A549 (cell line): ENCODE measurements around the gene HLCS.

Experiments used
- CTCF ChIP-seq: fragments of >200 bp; sonication (Bioruptor Twin); formaldehyde crosslinking; IDR thresholded peaks from 3 replicates; pipeline ENCODE4 v1.5.1; 2016
- EP300 ChIP-seq, 2 experiments: fragments of >200 bp; sonication (Bioruptor Twin); formaldehyde crosslinking; IDR thresholded peaks; 2 replicates in 1 of 2; 3 replicates in 1 of 2; pipeline ENCODE4 v1.6.1; 2016 to 2017
- FOSL2 ChIP-seq, 2 experiments: fragments of 450-650 bp in 1 of 2; fragments of >200 bp in 1 of 2; sonication (Bioruptor Twin) in 1 of 2; formaldehyde crosslinking; IDR thresholded peaks; 2 replicates each; pipeline versions ENCODE4 v1.5.0 to v1.6.1; 2016 to 2020; ENCODE audit warnings: mild to moderate bottlenecking in 1 of 2, moderate library complexity in 1 of 2
- GATA3 ChIP-seq: IDR thresholded peaks from 2 replicates; pipeline ENCODE4 v1.6.1; 2012; ENCODE audit warnings: borderline replicate concordance
- KDM5A ChIP-seq: fragments of 200-600 bp; sonication (generic); IDR thresholded peaks from 2 replicates; pipeline ENCODE4 v1.6.1; 2016; ENCODE audit warnings: antibody characterized with exemption, mild to moderate bottlenecking
- MYC ChIP-seq: IDR thresholded peaks from 2 replicates; pipeline ENCODE4 v1.6.1; 2012; ENCODE audit warnings: mild to moderate bottlenecking, inconsistent platforms, low read length, improper control_type of control experiment, borderline replicate concordance
- POLR2A ChIP-seq: IDR thresholded peaks from 2 replicates; pipeline ENCODE4 v1.6.1; 2012; ENCODE audit warnings: mild to moderate bottlenecking, low read length
- RAD21 ChIP-seq, 2 experiments: fragments of >200 bp in 1 of 2; sonication (Bioruptor Twin) in 1 of 2; formaldehyde crosslinking in 1 of 2; IDR thresholded peaks in 1 of 2; conservative IDR thresholded peaks in 1 of 2; 2 replicates in 1 of 2; 3 replicates in 1 of 2; pipeline ENCODE4 v1.6.1; 2012 to 2018; ENCODE audit warnings: inconsistent platforms in 1 of 2
- RFX5 ChIP-seq: fragments of 450-650 bp; IDR thresholded peaks from 2 replicates; pipeline ENCODE4 v1.7.1; 2014; ENCODE audit warnings: antibody characterized with exemption, mild to moderate bottlenecking, moderate library complexity
- TF ChIP-seq, protein P1 (sequence below): fragments of 150-350 bp; IDR thresholded peaks from 2 replicates; pipeline ENCODE4 v1.6.1; 2014; ENCODE audit warnings: low read depth, mild to moderate bottlenecking, low read length

GRCh38 chr21:36784947-36785346 lies 181.5 kb downstream of the HLCS start:
- TF ChIP-seq KDM5A = no peak
- no peak for TF ChIP-seq GATA3
- no peak for TF ChIP-seq CTCF
- no peak for TF ChIP-seq EP300 (IDR thresholded peaks at IDR 0.05)
- no peak for TF ChIP-seq MYC
- TF ChIP-seq, protein P1, sequence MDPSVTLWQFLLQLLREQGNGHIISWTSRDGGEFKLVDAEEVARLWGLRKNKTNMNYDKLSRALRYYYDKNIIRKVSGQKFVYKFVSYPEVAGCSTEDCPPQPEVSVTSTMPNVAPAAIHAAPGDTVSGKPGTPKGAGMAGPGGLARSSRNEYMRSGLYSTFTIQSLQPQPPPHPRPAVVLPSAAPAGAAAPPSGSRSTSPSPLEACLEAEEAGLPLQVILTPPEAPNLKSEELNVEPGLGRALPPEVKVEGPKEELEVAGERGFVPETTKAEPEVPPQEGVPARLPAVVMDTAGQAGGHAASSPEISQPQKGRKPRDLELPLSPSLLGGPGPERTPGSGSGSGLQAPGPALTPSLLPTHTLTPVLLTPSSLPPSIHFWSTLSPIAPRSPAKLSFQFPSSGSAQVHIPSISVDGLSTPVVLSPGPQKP = no peak
- TF ChIP-seq FOSL2 (IDR thresholded peaks at IDR 0.05) = no peak
- no peak for TF ChIP-seq FOSL2 (CRISPR knock-in tag; IDR thresholded peaks at IDR 0.05)
- no peak for TF ChIP-seq RFX5
- no peak for TF ChIP-seq RAD21 (conservative IDR thresholded peaks at IDR 0.05 in 1 of 2, IDR thresholded peaks at IDR 0.05 in 1 of 2)
- TF ChIP-seq POLR2A = no peak
